H9 (cell line): ENCODE measurements around the gene ADNP2. TPM values are rescaled to one million over a fixed set of nuclear protein-coding genes. Genes with fewer than 3 reads are reported as not detected.

ENCODE experiments used
- DNase-seq: peaks from one replicate; pipeline ENCODE4 v3.0.0-alpha.2; 2017
- H2AFZ ChIP-seq: one replicate; pipeline ENCODE4 v1.6.1; 2013; ENCODE audit warnings: mild to moderate bottlenecking, low read length, control low read depth, moderate library complexity
- H2AK5ac ChIP-seq: 2 replicates; pipeline ENCODE4 v1.6.1; 2013; ENCODE audit warnings: low read length, control low read depth, mixed read lengths; ENCODE audit not compliant: insufficient read length
- H2BK120ac ChIP-seq: one replicate; pipeline ENCODE4 v1.6.1; 2013; ENCODE audit warnings: low read depth, mild to moderate bottlenecking, low read length, control low read depth, inconsistent platforms; ENCODE audit not compliant: poor library complexity, severe bottlenecking
- H2BK12ac ChIP-seq: 2 replicates; pipeline ENCODE4 v1.6.1; 2013; ENCODE audit warnings: low read length, control low read depth, mixed read lengths, low read depth; ENCODE audit not compliant: insufficient read length
- H2BK15ac ChIP-seq: 2 replicates; pipeline ENCODE4 v1.6.1; 2013; ENCODE audit warnings: low read depth, low read length, control low read depth
- H2BK20ac ChIP-seq: one replicate; pipeline ENCODE4 v1.6.1; 2013; ENCODE audit warnings: low read depth, mild to moderate bottlenecking, low read length, control low read depth, inconsistent platforms; ENCODE audit not compliant: poor library complexity, severe bottlenecking
- H2BK5ac ChIP-seq: 2 replicates; pipeline ENCODE4 v1.6.1; 2013; ENCODE audit warnings: low read length, control low read depth, mixed read lengths; ENCODE audit not compliant: insufficient read length
- H3K14ac ChIP-seq: 2 replicates; pipeline ENCODE4 v1.6.1; 2013; ENCODE audit warnings: low read length, control low read depth; ENCODE audit not compliant: insufficient read depth
- H3K18ac ChIP-seq: 2 replicates; pipeline ENCODE4 v1.6.1; 2013; ENCODE audit warnings: low read depth, mild to moderate bottlenecking, mixed read lengths, low read length, control low read depth; ENCODE audit not compliant: insufficient read length
- H3K23ac ChIP-seq: 2 replicates; pipeline ENCODE4 v1.6.1; 2013; ENCODE audit warnings: low read length, control low read depth, mixed read lengths, low read depth; ENCODE audit not compliant: insufficient read length
- H3K23me2 ChIP-seq: 2 replicates; pipeline ENCODE4 v1.6.1; 2013; ENCODE audit warnings: low read depth, mild to moderate bottlenecking, mixed read lengths, low read length, control low read depth; ENCODE audit not compliant: insufficient read length, poor library complexity, severe bottlenecking
- H3K27ac ChIP-seq: 2 replicates; pipeline ENCODE4 v1.5.1; 2013; ENCODE audit warnings: low read length, control low read depth, mixed read lengths, low read depth; ENCODE audit not compliant: insufficient read length
- H3K27me3 ChIP-seq: 2 replicates; pipeline ENCODE4 v1.6.1; 2013; ENCODE audit warnings: low read length, control low read depth, inconsistent platforms; ENCODE audit not compliant: insufficient read depth
- H3K4ac ChIP-seq: 2 replicates; pipeline ENCODE4 v1.6.1; 2013; ENCODE audit warnings: low read depth, mild to moderate bottlenecking, control low read depth, inconsistent platforms, low read length, moderate library complexity
- H3K4me1 ChIP-seq: 2 replicates; pipeline ENCODE4 v1.6.1; 2013; ENCODE audit warnings: low read length, control low read depth, inconsistent platforms; ENCODE audit not compliant: insufficient read depth
- H3K4me2 ChIP-seq: 2 replicates; pipeline ENCODE4 v1.6.1; 2013; ENCODE audit warnings: low read length, control low read depth, mixed read lengths; ENCODE audit not compliant: insufficient read length, insufficient read depth
- H3K56ac ChIP-seq: 2 replicates; pipeline ENCODE4 v1.6.1; 2013; ENCODE audit warnings: low read depth, mild to moderate bottlenecking, mixed read lengths, low read length, control low read depth; ENCODE audit not compliant: insufficient read length
- H3K79me1 ChIP-seq: 2 replicates; pipeline ENCODE4 v1.6.1; 2013; ENCODE audit warnings: low read depth, mild to moderate bottlenecking, moderate library complexity, low read length, control low read depth, inconsistent platforms; ENCODE audit not compliant: insufficient read depth, poor library complexity, severe bottlenecking
- H3K79me2 ChIP-seq: 2 replicates; pipeline ENCODE4 v1.6.1; 2013; ENCODE audit warnings: low read length, control low read depth, inconsistent platforms; ENCODE audit not compliant: insufficient read depth
- H3K9ac ChIP-seq: 2 replicates; pipeline ENCODE4 v1.6.1; 2013; ENCODE audit warnings: low read length, control low read depth, mixed read lengths; ENCODE audit not compliant: insufficient read length; ENCODE audit errors: extremely low read depth
- H3K9me3 ChIP-seq: one replicate; pipeline ENCODE4 v1.6.1; 2013; ENCODE audit warnings: low read depth, low read length, inconsistent platforms; ENCODE audit not compliant: control insufficient read depth
- H3T11ph ChIP-seq: one replicate; pipeline ENCODE4 v1.6.1; 2013; ENCODE audit warnings: mild to moderate bottlenecking, low read length, control low read depth, inconsistent platforms
- H4K20me1 ChIP-seq: one replicate; pipeline ENCODE4 v1.6.1; 2013; ENCODE audit not compliant: control insufficient read depth, insufficient read length, insufficient read depth
- H4K5ac ChIP-seq: 2 replicates; pipeline ENCODE4 v1.6.1; 2013; ENCODE audit warnings: low read depth, mild to moderate bottlenecking, mixed read lengths, low read length, control low read depth; ENCODE audit not compliant: insufficient read length
- H4K8ac ChIP-seq: replicated peaks from 2 replicates; pipeline ENCODE4 v1.6.1; 2013; ENCODE audit warnings: low read length, control low read depth, mixed read lengths, low read depth; ENCODE audit not compliant: insufficient read length
- H4K91ac ChIP-seq: 2 replicates; pipeline ENCODE4 v1.6.1; 2013; ENCODE audit warnings: low read depth, mild to moderate bottlenecking, moderate library complexity, mixed read lengths, low read length, control low read depth; ENCODE audit not compliant: insufficient read length
- H3K27ac Mint-ChIP-seq, 3 experiments: 2 replicates in 2 of 3; 3 replicates in 1 of 3; pipeline ENCODE4 v1.8.0; 2020 to 2021; ENCODE audit warnings: mixed read lengths in 3 of 3, mild to moderate bottlenecking in 1 of 3, moderate library complexity in 1 of 3
- H3K27me3 Mint-ChIP-seq: 2 replicates; pipeline ENCODE4 v1.8.0; 2021; ENCODE audit warnings: low read depth, mild to moderate bottlenecking, moderate library complexity, mixed read lengths
- H3K36me3 Mint-ChIP-seq, 3 experiments: 2 replicates in 2 of 3; 3 replicates in 1 of 3; pipeline ENCODE4 v1.8.0; 2020 to 2021; ENCODE audit warnings: low read depth in 3 of 3, mixed read lengths in 3 of 3; ENCODE audit not compliant: insufficient read depth in 1 of 3
- H3K4me1 Mint-ChIP-seq, 2 experiments: 2 replicates each; pipeline ENCODE4 v1.8.0; 2020; ENCODE audit warnings: mixed read lengths in 2 of 2
- H3K4me3 Mint-ChIP-seq, 2 experiments: 2 replicates in 1 of 2; 3 replicates in 1 of 2; pipeline ENCODE4 v1.8.0; 2020 to 2021; ENCODE audit warnings: mild to moderate bottlenecking in 2 of 2, mixed read lengths in 2 of 2, moderate library complexity in 1 of 2
- H3K9me3 Mint-ChIP-seq, 2 experiments: 2 replicates in 1 of 2; 3 replicates in 1 of 2; pipeline ENCODE4 v1.8.0; 2020; ENCODE audit warnings: mild to moderate bottlenecking in 2 of 2, mixed read lengths in 2 of 2, moderate library complexity in 1 of 2
- WGBS: extraction: QIAGEN DNeasy Blood & Tissue Kit; methylation state at CpG from one replicate; pipeline ENCODE4 v1.1.7; 2013; ENCODE audit warnings: missing lambda C conversion rate, low lambda C conversion rate, mixed read lengths; ENCODE audit not compliant: insufficient read length; ENCODE audit errors: extremely low coverage; 5-methylcytosine and 5-hydroxymethylcytosine counted together
- total RNA-seq: library from RNA; stranded (reverse); gene quantifications from 2 replicates; pipeline ENCODE4 v1.2.1, GENCODE V29; 2021
- TF ChIP-seq, protein P1 (sequence below): fragments of 200-600 bp; sonication (generic); conservative IDR thresholded peaks from 3 replicates; pipeline ENCODE4 v1.8.0; 2021; ENCODE audit warnings: antibody characterized with exemption, mild to moderate bottlenecking

Gene ADNP2
- total RNA-seq, 1 experiment from 2014 or later = 53.5 TPM

DNA sequence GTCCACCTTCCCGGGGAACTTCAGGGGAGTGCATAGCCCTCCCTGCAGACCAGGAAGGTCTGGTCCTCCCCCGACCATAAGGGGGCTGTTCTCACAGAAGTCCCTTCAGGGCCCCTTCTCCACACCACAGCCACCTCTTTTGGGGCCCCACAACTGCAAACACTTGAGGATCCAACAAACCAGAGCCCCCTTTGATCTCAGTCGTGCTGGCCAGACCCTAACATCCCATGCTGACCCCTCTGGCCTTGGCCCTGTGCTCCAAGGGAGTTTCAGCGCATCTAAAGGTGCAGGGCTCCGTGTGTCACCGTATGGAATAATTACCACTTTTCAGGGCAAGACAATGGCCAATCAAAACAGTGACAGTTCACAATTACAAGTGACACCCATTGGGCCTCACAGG, 57.7 kb downstream of the ADNP2 start:
- H3K9me3 Mint-ChIP-seq = peaks cover 22 to 31% of the 10 kb centered on the region in 2 experiments
- H3K4me3 Mint-ChIP-seq = no peak overlapping the region
- Histone ChIP-seq H3K79me2 (no peaks in the 10 kb centered on the region), H3K79me1 (no peaks in the 10 kb centered on the region), H3K27ac (no peak overlapping the region), H3K23ac (no peak overlapping the region), H3K27me3 (no peaks in the 10 kb centered on the region), H3K14ac (no peak overlapping the region), H3K9me3 (no peaks in the 10 kb centered on the region), H2BK12ac (no peak overlapping the region), H2BK5ac (no peak overlapping the region), H3K56ac (no peak overlapping the region), H3K9ac (no peak overlapping the region), H3K4me2 (no peak overlapping the region), H2AFZ (no peak overlapping the region), H3K4ac (no peak overlapping the region; the same call in 1 of the 2 replicates), H2BK120ac (no peak overlapping the region), H2AK5ac (no peak overlapping the region), H4K91ac (no peak overlapping the region), H3T11ph (no peak overlapping the region), H4K20me1 (no peaks in the 10 kb centered on the region), H4K5ac (no peak overlapping the region), H2BK15ac (no peak overlapping the region), H3K23me2 (no peaks in the 10 kb centered on the region), H4K8ac (no peak overlapping the region), H3K18ac (no peak overlapping the region), H3K4me1 (no peaks in the 10 kb centered on the region), H2BK20ac (no peak overlapping the region)
- WGBS = no CpG with 5 or more reads among the region's 6 CpGs
- peaks cover 3% of the 10 kb centered on the region in 2 experiments; a peak in 2 of 4 replicates for H3K4me1 Mint-ChIP-seq
- no peak for DNase-seq
- TF ChIP-seq, protein P1, sequence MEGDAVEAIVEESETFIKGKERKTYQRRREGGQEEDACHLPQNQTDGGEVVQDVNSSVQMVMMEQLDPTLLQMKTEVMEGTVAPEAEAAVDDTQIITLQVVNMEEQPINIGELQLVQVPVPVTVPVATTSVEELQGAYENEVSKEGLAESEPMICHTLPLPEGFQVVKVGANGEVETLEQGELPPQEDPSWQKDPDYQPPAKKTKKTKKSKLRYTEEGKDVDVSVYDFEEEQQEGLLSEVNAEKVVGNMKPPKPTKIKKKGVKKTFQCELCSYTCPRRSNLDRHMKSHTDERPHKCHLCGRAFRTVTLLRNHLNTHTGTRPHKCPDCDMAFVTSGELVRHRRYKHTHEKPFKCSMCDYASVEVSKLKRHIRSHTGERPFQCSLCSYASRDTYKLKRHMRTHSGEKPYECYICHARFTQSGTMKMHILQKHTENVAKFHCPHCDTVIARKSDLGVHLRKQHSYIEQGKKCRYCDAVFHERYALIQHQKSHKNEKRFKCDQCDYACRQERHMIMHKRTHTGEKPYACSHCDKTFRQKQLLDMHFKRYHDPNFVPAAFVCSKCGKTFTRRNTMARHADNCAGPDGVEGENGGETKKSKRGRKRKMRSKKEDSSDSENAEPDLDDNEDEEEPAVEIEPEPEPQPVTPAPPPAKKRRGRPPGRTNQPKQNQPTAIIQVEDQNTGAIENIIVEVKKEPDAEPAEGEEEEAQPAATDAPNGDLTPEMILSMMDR = no peak
- H3K27me3 Mint-ChIP-seq = peaks cover 13% of the 10 kb centered on the region
- H3K36me3 Mint-ChIP-seq = peaks cover 27 to 37% (median 29%) of the 10 kb centered on the region in 3 experiments
- H3K27ac Mint-ChIP-seq = no peak overlapping the region
